B cell (primary cell): ENCODE data around the gene TSPAN5.

ENCODE experiments used
- CTCF ChIP-seq: fragments of 200-600 bp; IDR thresholded peaks from one replicate; pipeline ENCODE4 v1.8.0; 2022; ENCODE audit warnings: antibody characterized with exemption, mild to moderate bottlenecking
- EZH2 ChIP-seq: IDR thresholded peaks from 2 replicates; pipeline ENCODE4 v1.6.1; 2012; ENCODE audit warnings: borderline replicate concordance, low read depth, mild to moderate bottlenecking, moderate library complexity, low read length; ENCODE audit not compliant: insufficient read depth, poor library complexity, severe bottlenecking

- TF ChIP-seq CTCF = no peak
- no peak for TF ChIP-seq EZH2
Measured at GRCh38 chr4:98614094-98614493, 44.3 kb downstream of the TSPAN5 start.
